Neural cell (in vitro differentiated cells): ENCODE measurements around the gene EXOC3L1. TPM values are rescaled to one million over a fixed set of nuclear protein-coding genes. Genes with fewer than 3 reads are reported as not detected.

Source experiments
- H2AFZ ChIP-seq: fragments of 200-600, 300-800 bp; sonication (generic), shearing (Covaris generic); 2 replicates; pipeline ENCODE4 v1.6.0; 2014; ENCODE audit warnings: low read depth, mild to moderate bottlenecking, antibody characterized with exemption, low read length, moderate library complexity
- H3F3A ChIP-seq: fragments of 200-600 bp; shearing (Covaris generic); 2 replicates; pipeline ENCODE4 v1.6.1; 2016; ENCODE audit warnings: mild to moderate bottlenecking, moderate library complexity, mixed read lengths, antibody characterized with exemption, low read length; ENCODE audit not compliant: insufficient read depth, poor library complexity, severe bottlenecking
- H3K27ac ChIP-seq: fragments of 200-600, 300-800 bp; sonication (generic), shearing (Covaris generic); 2 replicates; pipeline ENCODE4 v1.5.1; 2014; ENCODE audit warnings: mild to moderate bottlenecking, low read length, moderate library complexity
- H3K27me3 ChIP-seq: fragments of 300-800, 200-600 bp; sonication (generic), shearing (Covaris generic); 2 replicates; pipeline ENCODE4 v1.6.0; 2014; ENCODE audit warnings: mild to moderate bottlenecking, low read depth, low read length, moderate library complexity; ENCODE audit not compliant: insufficient read depth
- H3K36me3 ChIP-seq: fragments of 300-800, 200-600 bp; sonication (generic), shearing (Covaris generic); 2 replicates; pipeline ENCODE4 v1.5.1; 2014; ENCODE audit warnings: mild to moderate bottlenecking, antibody characterized with exemption, low read length, moderate library complexity; ENCODE audit not compliant: insufficient read depth
- H3K4me2 ChIP-seq: fragments of 300-800, 200-600 bp; sonication (generic), shearing (Covaris generic); 2 replicates; pipeline ENCODE4 v1.6.0; 2014; ENCODE audit warnings: mild to moderate bottlenecking, low read length
- H3K4me3 ChIP-seq: fragments of 300-800, 200-600 bp; sonication (generic), shearing (Covaris generic); 2 replicates; pipeline ENCODE4 v1.5.1; 2014; ENCODE audit warnings: mild to moderate bottlenecking, low read length, moderate library complexity
- H3K79me2 ChIP-seq: fragments of 200-600 bp; shearing (Covaris generic); replicated peaks from 2 replicates; pipeline ENCODE4 v1.6.0; 2014; ENCODE audit warnings: mild to moderate bottlenecking, low read length, moderate library complexity; ENCODE audit not compliant: insufficient read depth
- H3K9ac ChIP-seq: fragments of 300-800, 200-600 bp; sonication (generic), shearing (Covaris generic); 2 replicates; pipeline ENCODE4 v1.6.1; 2016; ENCODE audit warnings: mild to moderate bottlenecking, low read length, mixed read lengths
- H3K9me2 ChIP-seq: fragments of 200-600 bp; shearing (Covaris generic); 2 replicates; pipeline ENCODE4 v1.6.1; 2016; ENCODE audit warnings: mild to moderate bottlenecking, low read length, mixed read lengths; ENCODE audit not compliant: insufficient read depth
- H3K9me3 ChIP-seq: fragments of 200-600, 300-800 bp; sonication (generic), shearing (Covaris generic); 2 replicates; pipeline ENCODE4 v1.6.1; 2016; ENCODE audit warnings: mild to moderate bottlenecking, mixed run types, low read length, moderate library complexity, mixed read lengths
- H4K20me1 ChIP-seq: fragments of 200-600 bp; shearing (Covaris generic); 2 replicates; pipeline ENCODE4 v1.6.1; 2016; ENCODE audit warnings: mild to moderate bottlenecking, mixed run types; ENCODE audit not compliant: insufficient read depth
- EP300 ChIP-seq: fragments of 450-650 bp; conservative IDR thresholded peaks from 2 replicates; pipeline ENCODE4 v1.6.1; 2014; ENCODE audit warnings: antibody characterized with exemption, mild to moderate bottlenecking, moderate library complexity; ENCODE audit not compliant: poor library complexity, severe bottlenecking
- EZH2 ChIP-seq: fragments of 200-600, 300-800 bp; shearing (Covaris generic), sonication (generic); IDR thresholded peaks from 2 replicates; pipeline ENCODE4 v1.6.1; 2014; ENCODE audit warnings: antibody characterized with exemption, low read length, borderline replicate concordance, mild to moderate bottlenecking; ENCODE audit not compliant: insufficient read depth, poor library complexity, severe bottlenecking
- MXI1 ChIP-seq: fragments of 450-650 bp; conservative IDR thresholded peaks from 2 replicates; pipeline ENCODE4 v1.6.1; 2014; ENCODE audit warnings: antibody characterized with exemption, mild to moderate bottlenecking; ENCODE audit not compliant: poor library complexity, severe bottlenecking
- POLR2AphosphoS5 ChIP-seq: IDR thresholded peaks from 2 replicates; pipeline ENCODE4 v1.6.1; 2012
- RAD21 ChIP-seq: fragments of 450-650 bp; conservative IDR thresholded peaks from 2 replicates; pipeline ENCODE4 v1.6.1; 2014; ENCODE audit warnings: antibody characterized with exemption, mild to moderate bottlenecking, moderate library complexity
- SMC3 ChIP-seq: fragments of 450-650 bp; conservative IDR thresholded peaks from 2 replicates; pipeline ENCODE4 v1.6.1; 2014; ENCODE audit warnings: antibody characterized with exemption, mild to moderate bottlenecking, moderate library complexity; ENCODE audit not compliant: poor library complexity
- TAF1 ChIP-seq: IDR thresholded peaks from 2 replicates; pipeline ENCODE4 v1.6.1; 2012; ENCODE audit warnings: low read depth
- polyA plus RNA-seq: library from polyadenylated mRNA; depleted of rRNA; stranded (reverse); fragments of >200 nt; gene quantifications from 2 replicates; pipeline ENCODE4 v1.2.3, GENCODE V29; 2014
- TF ChIP-seq, protein P1 (sequence below): IDR thresholded peaks from 2 replicates; pipeline ENCODE4 v1.6.1; 2012; ENCODE audit warnings: borderline replicate concordance
- TF ChIP-seq, protein P2 (sequence below): fragments of 450-650 bp; IDR thresholded peaks from 2 replicates; pipeline ENCODE4 v1.5.1; 2014; ENCODE audit warnings: antibody characterized with exemption, mild to moderate bottlenecking, moderate library complexity; ENCODE audit not compliant: poor library complexity, severe bottlenecking

Gene EXOC3L1
- polyA plus RNA-seq, 1 donor from 2014 or later = 0.43 TPM

DNA sequence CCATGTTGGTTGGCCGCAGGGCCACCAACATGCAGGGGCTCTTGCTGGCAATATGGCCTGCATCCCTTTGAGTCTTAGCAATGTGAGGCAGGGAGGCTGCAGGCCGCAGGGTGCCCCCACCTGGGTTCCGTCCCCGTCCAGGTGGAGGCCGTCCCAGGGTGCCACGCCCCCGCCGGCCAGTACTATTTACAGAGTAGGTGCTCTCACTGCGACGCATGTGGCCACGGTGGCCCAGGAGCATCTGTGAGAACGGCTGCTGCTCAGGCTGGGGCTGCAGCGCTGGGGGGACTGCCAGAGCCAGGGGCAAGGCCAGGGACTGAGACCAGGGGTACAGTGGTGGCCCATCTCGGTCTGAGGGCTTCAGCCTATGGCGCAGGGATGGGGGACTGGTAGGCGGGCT lies 9.8 kb downstream of the EXOC3L1 start:
- Histone ChIP-seq H3K4me3 (peak overlapping the region; percentile 91), H4K20me1 (peaks cover 14% of the 10 kb centered on the region), H2AFZ (no peak overlapping the region), H3K79me2 (peaks cover 24% of the 10 kb centered on the region), H3K4me2 (no peak overlapping the region), H3F3A (no peaks in the 10 kb centered on the region), H3K9ac (no peak overlapping the region), H3K27ac (no peak overlapping the region), H3K36me3 (no peaks in the 10 kb centered on the region), H3K9me3 (no peaks in the 10 kb centered on the region), H3K9me2 (no peaks in the 10 kb centered on the region), H3K27me3 (peaks cover 27% of the 10 kb centered on the region)
- no peak for TF ChIP-seq RAD21
- TF ChIP-seq, protein P1, sequence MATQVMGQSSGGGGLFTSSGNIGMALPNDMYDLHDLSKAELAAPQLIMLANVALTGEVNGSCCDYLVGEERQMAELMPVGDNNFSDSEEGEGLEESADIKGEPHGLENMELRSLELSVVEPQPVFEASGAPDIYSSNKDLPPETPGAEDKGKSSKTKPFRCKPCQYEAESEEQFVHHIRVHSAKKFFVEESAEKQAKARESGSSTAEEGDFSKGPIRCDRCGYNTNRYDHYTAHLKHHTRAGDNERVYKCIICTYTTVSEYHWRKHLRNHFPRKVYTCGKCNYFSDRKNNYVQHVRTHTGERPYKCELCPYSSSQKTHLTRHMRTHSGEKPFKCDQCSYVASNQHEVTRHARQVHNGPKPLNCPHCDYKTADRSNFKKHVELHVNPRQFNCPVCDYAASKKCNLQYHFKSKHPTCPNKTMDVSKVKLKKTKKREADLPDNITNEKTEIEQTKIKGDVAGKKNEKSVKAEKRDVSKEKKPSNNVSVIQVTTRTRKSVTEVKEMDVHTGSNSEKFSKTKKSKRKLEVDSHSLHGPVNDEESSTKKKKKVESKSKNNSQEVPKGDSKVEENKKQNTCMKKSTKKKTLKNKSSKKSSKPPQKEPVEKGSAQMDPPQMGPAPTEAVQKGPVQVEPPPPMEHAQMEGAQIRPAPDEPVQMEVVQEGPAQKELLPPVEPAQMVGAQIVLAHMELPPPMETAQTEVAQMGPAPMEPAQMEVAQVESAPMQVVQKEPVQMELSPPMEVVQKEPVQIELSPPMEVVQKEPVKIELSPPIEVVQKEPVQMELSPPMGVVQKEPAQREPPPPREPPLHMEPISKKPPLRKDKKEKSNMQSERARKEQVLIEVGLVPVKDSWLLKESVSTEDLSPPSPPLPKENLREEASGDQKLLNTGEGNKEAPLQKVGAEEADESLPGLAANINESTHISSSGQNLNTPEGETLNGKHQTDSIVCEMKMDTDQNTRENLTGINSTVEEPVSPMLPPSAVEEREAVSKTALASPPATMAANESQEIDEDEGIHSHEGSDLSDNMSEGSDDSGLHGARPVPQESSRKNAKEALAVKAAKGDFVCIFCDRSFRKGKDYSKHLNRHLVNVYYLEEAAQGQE = no peak
- no peak for TF ChIP-seq EP300
- TF ChIP-seq EZH2 = no peak
- TF ChIP-seq, protein P2, sequence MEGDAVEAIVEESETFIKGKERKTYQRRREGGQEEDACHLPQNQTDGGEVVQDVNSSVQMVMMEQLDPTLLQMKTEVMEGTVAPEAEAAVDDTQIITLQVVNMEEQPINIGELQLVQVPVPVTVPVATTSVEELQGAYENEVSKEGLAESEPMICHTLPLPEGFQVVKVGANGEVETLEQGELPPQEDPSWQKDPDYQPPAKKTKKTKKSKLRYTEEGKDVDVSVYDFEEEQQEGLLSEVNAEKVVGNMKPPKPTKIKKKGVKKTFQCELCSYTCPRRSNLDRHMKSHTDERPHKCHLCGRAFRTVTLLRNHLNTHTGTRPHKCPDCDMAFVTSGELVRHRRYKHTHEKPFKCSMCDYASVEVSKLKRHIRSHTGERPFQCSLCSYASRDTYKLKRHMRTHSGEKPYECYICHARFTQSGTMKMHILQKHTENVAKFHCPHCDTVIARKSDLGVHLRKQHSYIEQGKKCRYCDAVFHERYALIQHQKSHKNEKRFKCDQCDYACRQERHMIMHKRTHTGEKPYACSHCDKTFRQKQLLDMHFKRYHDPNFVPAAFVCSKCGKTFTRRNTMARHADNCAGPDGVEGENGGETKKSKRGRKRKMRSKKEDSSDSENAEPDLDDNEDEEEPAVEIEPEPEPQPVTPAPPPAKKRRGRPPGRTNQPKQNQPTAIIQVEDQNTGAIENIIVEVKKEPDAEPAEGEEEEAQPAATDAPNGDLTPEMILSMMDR = no peak
- no peak for TF ChIP-seq TAF1
- no peak for TF ChIP-seq POLR2AphosphoS5

DNA sequence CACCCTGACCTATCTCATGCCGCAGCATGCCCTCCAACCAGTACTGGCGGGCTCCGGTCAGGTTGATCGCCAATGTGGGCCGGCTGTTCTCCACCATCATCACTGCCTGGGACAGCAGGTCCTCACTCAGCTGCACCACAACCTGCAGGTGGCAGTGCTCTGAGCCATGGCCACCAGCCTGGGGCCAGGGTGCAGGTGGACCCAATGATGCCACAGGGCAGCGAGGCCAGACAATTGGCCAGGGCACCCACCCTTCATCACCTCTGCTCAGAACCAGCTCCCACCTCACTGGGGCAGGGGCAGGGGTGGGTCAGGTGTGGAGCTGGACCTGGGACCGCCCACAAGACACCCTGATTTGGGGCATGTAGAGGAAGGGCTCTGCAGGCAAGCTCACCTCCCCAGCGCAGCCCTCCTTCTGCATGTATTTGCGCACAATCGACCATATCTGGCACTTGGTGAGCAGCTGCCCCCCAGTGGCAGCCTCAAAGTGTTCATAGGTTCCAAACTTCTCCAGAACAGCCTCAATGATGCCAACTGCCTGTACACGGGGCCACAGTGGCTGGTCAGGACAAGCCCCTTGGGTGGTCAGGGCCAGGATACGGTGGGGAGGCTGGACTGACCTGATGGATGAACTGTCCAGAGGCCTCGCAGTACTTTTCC lies 10.4 kb downstream of the EXOC3L1 start:
- H2AFZ ChIP-seq = no peak overlapping the region
- H3K79me2 ChIP-seq = peaks cover 24% of the 10 kb centered on the region
- H3K4me3 ChIP-seq = peak overlapping the region; percentile 59
- no peak overlapping the region for H3K9ac ChIP-seq
- peaks cover 33% of the 10 kb centered on the region for H3K27me3 ChIP-seq
- H3K9me3 ChIP-seq = no peaks in the 10 kb centered on the region
- H3K9me2 ChIP-seq = no peaks in the 10 kb centered on the region
- no peak overlapping the region for H3K4me2 ChIP-seq
- no peaks in the 10 kb centered on the region for H3F3A ChIP-seq
- peaks cover 16% of the 10 kb centered on the region for H4K20me1 ChIP-seq
- no peaks in the 10 kb centered on the region for H3K36me3 ChIP-seq
- H3K27ac ChIP-seq = no peak overlapping the region
- TF ChIP-seq EZH2 = no peak
- no peak for TF ChIP-seq TAF1
- TF ChIP-seq, protein P1 = no peak
- TF ChIP-seq RAD21 = no peak
- TF ChIP-seq, protein P2 = no peak
- no peak for TF ChIP-seq POLR2AphosphoS5
- no peak for TF ChIP-seq MXI1
- TF ChIP-seq SMC3 = no peak
- TF ChIP-seq EP300 = no peak
